Heart right ventricle (tissue), 16 donors: Measurements from ENCODE around the gene GAB2. TPM values are rescaled to one million over a fixed set of nuclear protein-coding genes. Genes with fewer than 3 reads are reported as not detected.

Experiments
- ATAC-seq, 8 donors: fragments of 200-7000 bp; cut with Tn5 transposase; one replicate each; pipeline ENCODE4 v1.9.1; 2020; ENCODE audit warnings: mild to moderate bottlenecking in 8 of 8, moderate library complexity in 8 of 8, moderate number of reproducible peaks in 1 of 8
- DNase-seq, 2 donors: peaks; one replicate each; pipeline ENCODE4 v3.0.0-alpha.2; 2020
- H3K27ac ChIP-seq, 10 donors: fragments of 200-600 bp; sonication (generic) in 2 of 10; one replicate each; pipeline versions ENCODE4 v1.5.0 to v1.8.0; 2020 to 2022; ENCODE audit warnings: mild to moderate bottlenecking in 3 of 10
- H3K27me3 ChIP-seq, 7 donors: fragments of 200-600 bp; one replicate each; pipeline ENCODE4 v1.8.0; 2021 to 2022; ENCODE audit warnings: mild to moderate bottlenecking in 2 of 7
- H3K36me3 ChIP-seq, 9 donors: fragments of 200-600 bp; sonication (generic) in 1 of 9; one replicate each; pipeline versions ENCODE4 v1.5.0 to v1.8.0; 2020 to 2022; ENCODE audit warnings: mild to moderate bottlenecking in 2 of 9
- H3K4me1 ChIP-seq, 9 donors: fragments of 200-600 bp; sonication (generic) in 1 of 9; one replicate each; pipeline versions ENCODE4 v1.5.0 to v1.8.0; 2020 to 2022; ENCODE audit warnings: mild to moderate bottlenecking in 4 of 9
- H3K4me3 ChIP-seq, 10 donors: fragments of 200-600 bp; sonication (generic) in 2 of 10; one replicate each; pipeline versions ENCODE4 v1.5.0 to v1.8.0; 2020 to 2022; ENCODE audit warnings: mild to moderate bottlenecking in 7 of 10, moderate library complexity in 2 of 10
- H3K9me3 ChIP-seq, 11 donors: fragments of 200-600 bp in 10 of 11; sonication (generic) in 2 of 11; one replicate each; pipeline versions ENCODE4 v1.5.0 to v1.8.0; 2013 to 2022; ENCODE audit warnings: mild to moderate bottlenecking in 2 of 11, control low read depth in 1 of 11, moderate library complexity in 1 of 11
- WGBS, 2 donors: extraction: QIAGEN DNeasy Blood & Tissue Kit; methylation state at CpG; one replicate each; pipeline ENCODE4 v1.1.7; 2013; ENCODE audit warnings: inconsistent platforms in 1 of 2; 5-methylcytosine and 5-hydroxymethylcytosine counted together
- intact Hi-C, 10 donors: fragments of 100-400 bp; cut with DNase I; formaldehyde crosslinking; loops; one replicate each; pipeline versions ENCODE4 v1.11.1 to v1.14.2; 2022
- polyA plus RNA-seq, 2 donors: library from polyadenylated mRNA; stranded (reverse); fragments of 200-250 nt; gene quantifications; one replicate each; pipeline ENCODE4 v1.2.3, GENCODE V29; 2013
- total RNA-seq, 10 donors: library from RNA; stranded (reverse); fragmentation: NEBNext Ultra II Directional in 3 of 10; extraction: Animal tissue kit (Norgen Biotek cat#: 25700) in 3 of 10; gene quantifications; one replicate each; pipeline versions ENCODE4 v1.2.1 to v1.2.4, GENCODE V29; 2021 to 2023
- TF ChIP-seq, protein P1 (sequence below), 9 donors: fragments of 200-600 bp; sonication (generic) in 2 of 9; IDR thresholded peaks; one replicate each; pipeline versions ENCODE4 v1.5.0 to v1.8.0; 2021 to 2022; ENCODE audit warnings: antibody characterized with exemption in 9 of 9, mild to moderate bottlenecking in 5 of 9, moderate library complexity in 1 of 9
- donor health status: Arrhythmogenic right ventricular cardiomyopathy.
- donor health status: ischemic (EF 13 %, LVEDD 7.1; RV severe dilation, severe dysfunction).
- donor health status: healthy with polysubstance abuse.
- donor health status: DM: no; HTN: yes; CAD: no.
- donor health status: DM: no; HTN: no; CAD: no.
- donor health status: ischemic (EF 25% LVEDD 6.9; RV normal size, moderate dysfunction).
- donor health status: ischemic (EF 25% LVEDD 5.7; RV mildly dilated, moderate dysfunction).
- donor health status: healthy.
- donor health status: DM: yes; HTN: yes; CAD: no.
- donor health status: Ischemic cardiomyopathy.
- donor health status: ischemic (EF 35%, LVEDD 5.7; RV mildly dilated, moderate dysfunction).
- donor health status: nonischemic (EF 11% LVEDD 7.7; RV severe dilation, severe dysfunction).
- donor health status: DM: yes; HTN: yes; CAD: no.
- donor health status: PGD.
- donor health status: ischemic (EF 29% LVEDD 5.4; RV normal size, mild dysfunction).
- donor health status: nonischemic (EF 23%, LVEDD 6.1; RV moderate dilation, normal function).

The GAB2 gene
- total and polyA plus RNA-seq, 12 donors: 5.0 to 44.6 (median 27.0) TPM

- intact Hi-C loops: no loop called here
- 97 to 99% methylated on average over 1 of the region's 1 CpG for WGBS, 2 donors
- TF ChIP-seq, protein P1, sequence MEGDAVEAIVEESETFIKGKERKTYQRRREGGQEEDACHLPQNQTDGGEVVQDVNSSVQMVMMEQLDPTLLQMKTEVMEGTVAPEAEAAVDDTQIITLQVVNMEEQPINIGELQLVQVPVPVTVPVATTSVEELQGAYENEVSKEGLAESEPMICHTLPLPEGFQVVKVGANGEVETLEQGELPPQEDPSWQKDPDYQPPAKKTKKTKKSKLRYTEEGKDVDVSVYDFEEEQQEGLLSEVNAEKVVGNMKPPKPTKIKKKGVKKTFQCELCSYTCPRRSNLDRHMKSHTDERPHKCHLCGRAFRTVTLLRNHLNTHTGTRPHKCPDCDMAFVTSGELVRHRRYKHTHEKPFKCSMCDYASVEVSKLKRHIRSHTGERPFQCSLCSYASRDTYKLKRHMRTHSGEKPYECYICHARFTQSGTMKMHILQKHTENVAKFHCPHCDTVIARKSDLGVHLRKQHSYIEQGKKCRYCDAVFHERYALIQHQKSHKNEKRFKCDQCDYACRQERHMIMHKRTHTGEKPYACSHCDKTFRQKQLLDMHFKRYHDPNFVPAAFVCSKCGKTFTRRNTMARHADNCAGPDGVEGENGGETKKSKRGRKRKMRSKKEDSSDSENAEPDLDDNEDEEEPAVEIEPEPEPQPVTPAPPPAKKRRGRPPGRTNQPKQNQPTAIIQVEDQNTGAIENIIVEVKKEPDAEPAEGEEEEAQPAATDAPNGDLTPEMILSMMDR (IDR thresholded peaks at IDR 0.05): no peak
- H3K27ac ChIP-seq: no peak overlapping the region
- ATAC-seq (no peak), DNase-seq (no peak)
- H3K36me3 ChIP-seq: peaks cover 0 to 83% (median 3%) of the 10 kb centered on the region in 9 donors
- no peaks in the 10 kb centered on the region for H3K4me1 ChIP-seq
- no peaks in the 10 kb centered on the region for H3K27me3 ChIP-seq
- H3K9me3 ChIP-seq: no peaks in the 10 kb centered on the region
- no peak overlapping the region for H3K4me3 ChIP-seq
Observed at GRCh38 chr11:78460471-78460870, 42.9 kb upstream of the GAB2 start.

- Histone ChIP-seq H3K9me3 (no peaks in the 10 kb centered on the region), H3K4me3 (no peak overlapping the region), H3K4me1 (no peaks in the 10 kb centered on the region), H3K27me3 (no peaks in the 10 kb centered on the region), H3K27ac (no peak overlapping the region), H3K36me3 (peaks cover 0 to 79% (median 0%) of the 10 kb centered on the region in 9 donors)
- intact Hi-C loops: no loop called here
- TF ChIP-seq, protein P1 (IDR thresholded peaks at IDR 0.05): no peak
- WGBS, 2 donors: 94% methylated on average over 4 of the region's 4 CpGs
- no peak for ATAC-seq
- DNase-seq: no peak
Observed at GRCh38 chr11:78459738-78460137, 42.1 kb upstream of the GAB2 start.

DNA sequence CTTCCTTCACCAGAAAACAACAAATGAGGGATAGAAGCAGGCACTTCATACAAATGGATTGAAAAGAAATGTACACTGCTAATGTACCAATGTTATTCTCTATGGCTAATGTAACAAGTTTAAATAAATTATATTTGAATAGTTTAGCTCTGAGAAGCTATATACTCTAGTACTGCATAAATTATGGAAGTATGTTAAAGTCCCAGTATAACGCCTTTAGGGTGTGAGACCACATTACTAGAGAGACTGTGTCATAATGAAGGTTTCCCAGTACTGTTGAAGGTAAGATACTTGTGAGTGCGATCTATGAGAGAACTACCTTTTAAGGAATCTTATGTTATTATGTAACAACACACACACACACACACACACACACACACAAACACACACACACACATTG, 39.8 kb upstream of the GAB2 start:
- H3K27me3 ChIP-seq: no peaks in the 10 kb centered on the region
- WGBS, 2 donors: 74 to 98% methylated on average over 2 of the region's 2 CpGs
- H3K4me1 ChIP-seq: peaks cover 0 to 12% (median 0%) of the 10 kb centered on the region in 9 donors
- no peak overlapping the region for H3K27ac ChIP-seq
- no peak for DNase-seq
- ATAC-seq: no peak
- H3K36me3 ChIP-seq: peaks cover 0 to 58% (median 0%) of the 10 kb centered on the region in 9 donors
- H3K9me3 ChIP-seq: no peaks in the 10 kb centered on the region
- H3K4me3 ChIP-seq: no peak overlapping the region
- intact Hi-C loops: no loop called here
- TF ChIP-seq, protein P1 (IDR thresholded peaks at IDR 0.05): no peak

DNA sequence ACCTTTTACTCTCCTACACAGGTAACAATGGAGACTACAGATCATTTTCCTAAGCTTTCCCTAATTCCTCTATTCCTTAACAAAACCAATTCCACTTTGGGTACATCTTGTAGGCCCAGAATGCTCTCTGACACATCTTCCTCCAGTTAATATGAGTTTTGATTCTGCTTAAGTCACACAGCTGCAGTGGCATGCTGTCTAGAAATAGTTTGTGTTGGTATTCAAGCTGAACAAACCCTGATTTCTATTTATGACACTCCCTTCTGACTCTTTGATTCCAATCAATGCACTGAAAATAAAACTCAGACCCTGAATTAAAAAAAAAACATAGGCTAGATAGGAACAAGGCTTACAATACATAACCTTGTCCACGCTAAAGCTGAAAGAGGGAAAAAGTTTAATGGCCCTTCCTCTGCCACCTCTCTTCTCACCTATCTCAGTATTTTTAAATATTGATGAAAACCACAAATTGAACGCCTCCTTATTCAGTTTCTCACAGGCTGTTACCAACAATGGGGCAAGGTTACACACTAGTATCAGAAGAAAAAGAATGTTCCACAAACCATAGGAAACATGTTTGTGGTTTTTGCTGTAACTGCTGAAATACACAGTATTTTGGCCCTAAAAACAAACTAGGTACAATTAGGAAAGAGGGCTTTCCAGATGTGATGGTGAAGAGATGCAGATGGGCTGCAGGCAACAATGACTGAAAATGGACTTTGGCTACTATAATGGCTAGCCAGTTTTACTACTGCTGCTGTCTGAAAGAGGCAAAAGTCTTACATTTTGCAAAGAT, 35.7 kb upstream of the GAB2 start:
- H3K36me3 ChIP-seq: peaks cover 0 to 19% (median 0%) of the 10 kb centered on the region in 9 donors
- no peaks in the 10 kb centered on the region for H3K27me3 ChIP-seq
- no peak overlapping the region for H3K4me3 ChIP-seq
- 81 to 84% methylated on average over 2 of the region's 2 CpGs for WGBS, 2 donors
- intact Hi-C loops: no loop called here
- TF ChIP-seq, protein P1 (IDR thresholded peaks at IDR 0.05): no peak
- H3K4me1 ChIP-seq: peaks cover 0 to 12% (median 0%) of the 10 kb centered on the region in 9 donors
- no peak overlapping the region for H3K27ac ChIP-seq
- ATAC-seq (no peak), DNase-seq (no peak)
- H3K9me3 ChIP-seq: no peaks in the 10 kb centered on the region
